ENCODE measurements around the gene CEP104. TPM values are rescaled to one million over a fixed set of nuclear protein-coding genes. Genes with fewer than 3 reads are reported as not detected.

Gene CEP104
- total RNA-seq, 4 donors from 2014 or later, result 18.7 to 24.4 (median 19.8) TPM

DNA sequence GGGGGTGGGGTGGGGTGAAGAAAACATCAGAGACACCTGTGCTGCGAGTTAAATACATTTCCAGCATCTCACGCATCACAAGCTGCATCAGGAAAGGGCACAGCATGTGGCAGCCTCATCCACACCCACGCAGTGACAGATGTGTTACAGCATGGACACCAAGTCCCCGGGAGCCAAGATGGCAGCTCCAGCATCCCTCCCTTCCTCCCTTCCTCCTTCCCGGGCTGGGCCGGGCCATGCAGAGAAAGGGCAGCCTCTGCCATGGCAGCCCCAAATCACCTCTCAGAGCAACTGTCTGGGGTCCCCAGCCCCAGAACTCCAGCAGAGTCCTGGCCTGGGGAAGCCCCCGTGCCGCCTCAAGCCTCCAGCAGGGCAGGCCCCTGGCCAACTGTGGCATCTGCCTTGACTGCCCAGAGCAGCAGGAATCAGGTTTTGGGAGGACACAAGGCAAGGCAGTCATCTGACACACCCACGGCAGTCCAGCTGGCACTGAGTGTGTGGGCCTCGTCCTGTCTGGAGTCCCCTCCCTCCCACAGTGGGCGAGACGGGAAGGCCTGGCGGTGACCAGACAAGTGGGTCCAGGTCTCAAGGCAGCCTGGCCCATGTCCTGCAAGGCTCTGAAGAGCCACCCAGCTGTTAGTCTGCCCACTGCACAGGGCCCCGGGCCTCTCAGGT is 78.3 kb downstream of the CEP104 start:
- TF ChIP-seq, protein P1, sequence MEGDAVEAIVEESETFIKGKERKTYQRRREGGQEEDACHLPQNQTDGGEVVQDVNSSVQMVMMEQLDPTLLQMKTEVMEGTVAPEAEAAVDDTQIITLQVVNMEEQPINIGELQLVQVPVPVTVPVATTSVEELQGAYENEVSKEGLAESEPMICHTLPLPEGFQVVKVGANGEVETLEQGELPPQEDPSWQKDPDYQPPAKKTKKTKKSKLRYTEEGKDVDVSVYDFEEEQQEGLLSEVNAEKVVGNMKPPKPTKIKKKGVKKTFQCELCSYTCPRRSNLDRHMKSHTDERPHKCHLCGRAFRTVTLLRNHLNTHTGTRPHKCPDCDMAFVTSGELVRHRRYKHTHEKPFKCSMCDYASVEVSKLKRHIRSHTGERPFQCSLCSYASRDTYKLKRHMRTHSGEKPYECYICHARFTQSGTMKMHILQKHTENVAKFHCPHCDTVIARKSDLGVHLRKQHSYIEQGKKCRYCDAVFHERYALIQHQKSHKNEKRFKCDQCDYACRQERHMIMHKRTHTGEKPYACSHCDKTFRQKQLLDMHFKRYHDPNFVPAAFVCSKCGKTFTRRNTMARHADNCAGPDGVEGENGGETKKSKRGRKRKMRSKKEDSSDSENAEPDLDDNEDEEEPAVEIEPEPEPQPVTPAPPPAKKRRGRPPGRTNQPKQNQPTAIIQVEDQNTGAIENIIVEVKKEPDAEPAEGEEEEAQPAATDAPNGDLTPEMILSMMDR (IDR thresholded peaks at IDR 0.05), result no peak
- TF ChIP-seq POLR2A (IDR thresholded peaks at IDR 0.05), result no peak
- no peak overlapping the region for H3K4me3 ChIP-seq
- H3K27me3 ChIP-seq, result no peaks in the 10 kb centered on the region
- DNase-seq, result no peak
- H3K4me1 ChIP-seq, result peaks cover 18 to 43% (median 21%) of the 10 kb centered on the region in 3 donors
- H3K27ac ChIP-seq, result no peak overlapping the region
- no peaks in the 10 kb centered on the region for H3K9me3 ChIP-seq
- H3K36me3 ChIP-seq, result peaks cover 11 to 57% (median 39%) of the 10 kb centered on the region in 3 donors
- WGBS, 2 donors, result 66% methylated on average over 6 of the region's 14 CpGs; no CpG with 5 or more reads in 1 of the 2 donors
- intact Hi-C loops (cut with DNase I), result no loop called here

GRCh38 chr1:3777647-3778589 is 79.1 kb downstream of the CEP104 start:
- Histone ChIP-seq H3K27ac (no peak overlapping the region), H3K4me3 (no peak overlapping the region), H3K4me1 (peaks cover 26 to 51% (median 26%) of the 10 kb centered on the region in 3 donors), H3K36me3 (peaks cover 8 to 49% (median 34%) of the 10 kb centered on the region in 3 donors), H3K27me3 (peaks cover 0 to under 1% (median 0%) of the 10 kb centered on the region in 4 donors), H3K9me3 (no peaks in the 10 kb centered on the region)
- intact Hi-C loops (cut with DNase I), result no loop called here
- 95% methylated on average over 4 of the region's 20 CpGs; no CpG with 5 or more reads in 1 of the 2 donors for WGBS, 2 donors
- TF ChIP-seq POLR2A (IDR thresholded peaks at IDR 0.05), result no peak
- TF ChIP-seq, protein P1 (IDR thresholded peaks at IDR 0.05), result no peak
- DNase-seq, result no peak

DNA sequence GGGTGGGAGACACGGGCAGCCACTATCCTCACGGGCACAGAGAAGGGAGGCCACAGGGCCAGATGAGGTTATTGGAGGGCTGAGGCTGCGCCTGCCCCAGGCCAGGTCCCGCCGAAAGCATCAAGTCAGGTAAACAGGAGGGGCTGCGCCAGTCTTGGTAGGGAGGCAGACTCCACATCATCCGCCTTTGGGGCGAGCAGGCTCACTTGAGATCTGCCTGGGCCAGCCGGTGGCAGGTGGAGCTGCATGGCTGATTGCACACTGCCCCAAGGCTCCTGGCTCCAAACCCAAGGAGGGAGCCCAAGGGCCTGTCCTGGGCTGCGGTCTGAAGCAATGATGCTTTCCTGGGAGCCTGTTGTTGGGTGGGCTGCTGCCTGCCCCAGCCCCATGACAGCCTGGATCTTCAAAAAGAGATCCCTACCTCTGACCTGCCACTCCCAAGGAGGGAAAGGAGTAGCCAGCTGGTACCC is 79.9 kb downstream of the CEP104 start:
- no peak for DNase-seq
- no peak overlapping the region for H3K4me3 ChIP-seq
- no peaks in the 10 kb centered on the region for H3K9me3 ChIP-seq
- no peak overlapping the region for H3K27ac ChIP-seq
- TF ChIP-seq, protein P1 (IDR thresholded peaks at IDR 0.05), result no peak
- TF ChIP-seq POLR2A (IDR thresholded peaks at IDR 0.05), result no peak
- peaks cover under 1 to 41% (median 26%) of the 10 kb centered on the region in 3 donors for H3K36me3 ChIP-seq
- 27 to 67% methylated on average over 1 to 2 of the region's 10 CpGs for WGBS, 2 donors
- H3K4me1 ChIP-seq, result peaks cover 27 to 59% (median 31%) of the 10 kb centered on the region in 3 donors
- H3K27me3 ChIP-seq, result peaks cover 0 to 7% (median 0%) of the 10 kb centered on the region in 4 donors
- intact Hi-C loops (cut with DNase I), result no loop called here

- peak overlapping the region in 1 of 4 donors; percentile 3 for H3K27ac ChIP-seq
- no peak for DNase-seq
- no peak overlapping the region for H3K4me3 ChIP-seq
- intact Hi-C loops (cut with DNase I), result no loop called here
- H3K27me3 ChIP-seq, result peaks cover 0 to 14% (median 0%) of the 10 kb centered on the region in 4 donors
- H3K4me1 ChIP-seq, result peaks cover 34 to 66% (median 38%) of the 10 kb centered on the region in 3 donors
- no peaks in the 10 kb centered on the region for H3K9me3 ChIP-seq
- peaks cover 0 to 34% (median 19%) of the 10 kb centered on the region in 3 donors for H3K36me3 ChIP-seq
- TF ChIP-seq, protein P1 (IDR thresholded peaks at IDR 0.05), result no peak
- TF ChIP-seq POLR2A (IDR thresholded peaks at IDR 0.05), result no peak
- 46 to 100% methylated on average over 1 to 19 of the region's 21 CpGs for WGBS, 2 donors
These were observed 80.6 kb downstream of the CEP104 start for GRCh38 chr1:3776231-3776961.
